GM19324 (cell line): ENCODE results near the gene ADIPOR1.
"Not testable (repeated sequence)": the region's sequence is repeated elsewhere in the genome, so short reads cannot be mapped to it uniquely, and the experiment has no call there.

Experiments
- ATAC-seq: cut with Tn5 transposase; IDR thresholded peaks from one replicate; pipeline ENCODE4 v1.9.1; 2021; ENCODE audit warnings: mild to moderate bottlenecking, moderate library complexity; ENCODE audit not compliant: unreplicated experiment, low FRiP score

Gene ADIPOR1, protein sequence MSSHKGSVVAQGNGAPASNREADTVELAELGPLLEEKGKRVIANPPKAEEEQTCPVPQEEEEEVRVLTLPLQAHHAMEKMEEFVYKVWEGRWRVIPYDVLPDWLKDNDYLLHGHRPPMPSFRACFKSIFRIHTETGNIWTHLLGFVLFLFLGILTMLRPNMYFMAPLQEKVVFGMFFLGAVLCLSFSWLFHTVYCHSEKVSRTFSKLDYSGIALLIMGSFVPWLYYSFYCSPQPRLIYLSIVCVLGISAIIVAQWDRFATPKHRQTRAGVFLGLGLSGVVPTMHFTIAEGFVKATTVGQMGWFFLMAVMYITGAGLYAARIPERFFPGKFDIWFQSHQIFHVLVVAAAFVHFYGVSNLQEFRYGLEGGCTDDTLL

DNA sequence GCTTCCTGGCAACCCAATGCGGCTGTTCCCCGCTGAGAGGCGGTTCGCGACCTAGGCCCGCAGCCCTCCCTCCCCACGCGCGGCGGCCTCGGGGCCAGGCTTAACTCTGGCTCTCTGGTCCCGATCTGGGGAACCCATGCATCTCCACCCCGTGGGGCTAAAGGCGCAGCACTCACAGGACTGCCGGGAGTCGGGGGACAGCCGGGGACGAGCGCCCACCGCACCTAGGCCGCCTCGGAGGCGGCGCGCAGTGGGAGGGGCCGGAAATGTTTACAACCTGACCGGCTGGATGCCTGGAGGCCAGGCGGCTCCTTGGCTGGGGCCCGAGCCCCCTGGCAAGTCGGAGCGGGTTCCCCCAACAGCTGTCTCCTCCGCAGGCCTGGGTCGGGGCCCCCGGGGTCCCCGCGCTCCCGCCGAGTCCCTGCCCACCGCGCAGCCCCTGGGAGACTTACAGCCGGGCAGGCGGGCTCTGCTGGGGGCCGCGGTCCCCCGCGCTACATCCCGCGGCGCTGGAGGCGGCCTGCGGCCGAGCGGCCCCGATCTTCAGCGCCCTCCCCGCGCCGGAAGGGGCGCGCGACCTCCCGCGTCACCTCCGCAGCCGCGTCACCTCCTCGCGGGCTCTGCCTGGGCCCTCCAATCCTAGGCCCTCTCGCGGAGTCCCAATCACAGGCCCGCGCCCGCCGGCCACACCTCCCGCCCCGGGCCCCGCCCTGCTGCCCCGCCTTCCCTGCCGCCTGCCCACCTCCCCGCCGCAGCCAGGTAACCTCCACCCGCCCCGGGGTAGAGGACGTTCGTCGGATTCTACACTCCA, at the start of gene ADIPOR1:
TSS of gene ADIPOR1 (minus strand) at position 580 of the 811 bp plus-strand sequence. CDS start 7,242 bp downstream, outside the sequence.
- peak; percentile 97 for ATAC-seq

DNA sequence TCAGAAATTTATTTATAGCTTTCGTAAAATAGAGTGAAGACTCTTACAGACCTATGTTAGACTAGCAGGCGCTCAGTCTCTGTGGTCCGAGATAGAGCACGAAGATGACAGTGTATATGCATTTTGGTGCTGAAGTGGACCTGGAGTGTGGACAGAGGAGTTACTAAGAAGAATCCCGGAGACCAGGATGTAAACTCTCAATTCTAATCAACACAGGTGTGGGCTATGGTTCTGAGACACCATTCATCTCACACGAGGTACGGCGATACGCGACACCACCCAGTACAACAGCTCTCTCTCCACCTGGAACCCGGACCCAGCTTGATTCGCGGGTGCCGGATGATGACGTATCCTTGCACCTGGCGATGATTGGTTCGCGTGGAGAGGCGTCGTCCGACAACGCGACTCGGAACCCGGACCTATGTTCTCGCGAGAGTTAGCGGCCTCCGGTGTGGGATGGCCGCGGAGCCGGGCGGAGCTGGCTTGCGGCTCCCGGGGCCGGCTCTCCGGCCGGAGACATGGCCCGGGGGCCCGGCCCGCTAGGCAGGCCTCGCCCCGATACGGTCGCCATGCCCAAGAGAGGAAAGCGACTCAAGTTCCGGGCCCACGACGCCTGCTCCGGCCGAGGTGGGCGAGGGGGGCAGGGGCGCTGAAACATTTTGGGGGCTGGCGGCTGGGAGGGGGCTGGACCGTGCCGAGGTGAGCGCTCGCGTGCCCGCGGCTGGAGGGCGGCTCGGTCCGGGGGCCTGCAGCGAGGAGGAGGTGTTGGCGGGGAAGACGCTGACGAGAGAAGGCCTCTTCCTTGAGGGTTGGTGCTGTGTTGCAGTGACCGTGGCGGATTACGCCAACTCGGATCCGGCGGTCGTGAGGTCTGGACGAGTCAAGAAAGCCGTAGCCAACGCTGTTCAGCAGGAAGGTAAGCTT, 49.1 kb upstream of the ADIPOR1 start, which contains the start of gene TMEM183A:
TSS of gene TMEM183A (plus strand) at position 427 of the 924 bp plus-strand sequence. CDS start at position 519, 92 bp downstream.
- peak; percentile 98 for ATAC-seq

DNA sequence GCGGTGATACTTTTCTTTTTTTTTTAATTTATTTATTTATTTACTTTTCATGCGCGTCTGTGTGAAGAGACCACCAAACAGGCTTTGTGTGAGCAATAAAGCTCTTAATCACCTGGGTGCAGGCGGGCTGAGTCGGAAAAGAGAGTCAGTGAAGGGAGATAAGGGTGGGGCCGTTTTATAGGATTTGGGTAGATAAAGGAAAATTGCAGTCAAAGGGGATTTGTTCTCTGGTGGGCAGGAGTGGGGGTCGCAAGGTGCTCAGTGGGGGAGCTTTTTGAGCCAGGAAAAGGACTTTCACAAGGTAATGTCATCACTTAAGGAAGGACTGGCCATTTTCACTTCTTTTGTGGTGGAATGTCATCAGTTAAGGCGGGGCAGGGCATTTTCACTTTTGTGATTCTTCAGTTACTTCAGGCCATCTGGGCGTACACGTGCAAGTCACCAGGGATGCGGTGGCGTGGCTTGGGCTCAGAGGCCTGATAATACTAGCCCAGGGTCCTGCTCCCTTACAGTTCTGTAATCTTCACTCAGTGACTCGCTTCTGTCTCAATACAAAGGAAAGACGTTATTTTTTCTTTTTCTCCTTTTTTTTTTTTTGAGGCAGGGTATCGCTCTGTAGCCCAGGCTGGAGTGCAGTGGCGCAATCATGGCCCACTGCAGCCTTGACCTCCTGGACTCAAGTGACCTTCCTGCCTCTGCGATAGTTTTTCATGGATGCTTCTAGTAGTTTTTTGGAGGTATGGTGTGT, 47.5 kb upstream of the ADIPOR1 start:
- not testable (repeated sequence) for ATAC-seq

DNA sequence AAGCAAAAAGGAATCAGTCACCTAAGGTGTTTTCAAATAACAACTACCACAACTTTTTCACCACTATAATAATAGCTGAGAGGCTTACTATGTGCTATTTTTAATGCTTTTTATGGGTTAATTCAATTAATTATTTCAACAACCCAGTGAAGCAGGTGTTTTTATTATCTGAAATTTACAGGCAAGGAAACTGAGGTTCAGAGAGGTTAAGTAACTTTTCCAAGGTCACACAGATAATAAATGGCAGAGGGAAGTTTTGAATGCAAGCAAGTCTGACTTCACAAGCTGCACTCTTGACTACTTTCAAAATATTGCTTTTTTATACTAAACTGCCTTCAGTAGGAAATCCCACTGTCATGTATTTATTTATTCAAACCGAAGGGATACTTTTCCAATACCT, 44.8 kb upstream of the ADIPOR1 start:
- ATAC-seq: no peak

DNA sequence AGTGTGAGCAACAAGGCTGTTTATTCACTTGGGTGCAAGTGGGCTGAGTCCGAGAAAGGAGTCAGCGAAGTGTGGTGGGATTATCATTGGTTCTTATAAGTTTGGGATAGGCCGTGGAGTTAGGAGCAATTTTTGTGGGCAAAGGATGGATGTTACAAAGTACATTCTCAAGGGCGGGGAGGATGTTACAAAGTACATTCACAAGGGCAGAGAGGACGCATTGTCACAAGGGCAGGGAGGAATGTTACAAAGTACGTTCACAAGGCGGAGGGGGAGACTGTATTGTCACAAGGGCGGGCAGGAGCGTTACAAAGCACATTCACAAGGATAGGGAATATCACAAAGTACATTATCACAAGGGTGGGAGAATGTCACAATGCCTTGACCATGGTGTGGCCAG, 43.9 kb upstream of the ADIPOR1 start:
- ATAC-seq: no peak

DNA sequence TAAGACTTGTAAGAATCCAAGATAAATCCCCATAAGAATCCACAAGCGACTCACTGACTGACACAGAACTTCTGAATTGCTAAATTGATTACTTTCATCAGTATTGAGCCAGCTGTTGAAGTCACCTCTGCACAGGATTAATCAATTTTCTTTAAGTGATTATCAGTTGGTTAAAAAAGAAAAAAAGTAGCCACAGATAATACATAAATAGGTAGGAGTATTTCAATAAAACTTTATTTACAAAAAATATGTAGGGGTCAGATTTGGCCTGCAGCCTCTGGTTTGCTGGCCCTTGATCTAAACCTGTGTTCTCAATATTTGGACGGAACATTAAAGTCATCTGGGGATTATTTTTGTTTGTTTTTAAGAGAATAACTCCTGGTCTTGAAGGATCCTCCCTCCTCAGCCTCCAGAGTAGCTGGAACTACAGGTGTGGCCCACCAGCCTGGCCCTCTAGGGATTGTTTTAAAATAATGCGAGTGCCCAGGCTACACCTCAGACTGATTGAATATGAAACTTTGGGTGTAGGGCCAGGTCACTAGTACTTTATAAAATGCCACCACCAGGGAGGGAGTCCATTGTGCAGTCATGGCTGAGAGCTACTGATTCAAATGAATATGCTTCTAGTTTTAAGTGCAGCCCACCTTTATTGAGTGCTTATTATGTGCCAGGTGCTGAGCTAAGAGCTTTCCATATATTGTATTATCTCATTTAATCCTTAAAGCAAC, 42.3 kb upstream of the ADIPOR1 start:
- no peak for ATAC-seq

DNA sequence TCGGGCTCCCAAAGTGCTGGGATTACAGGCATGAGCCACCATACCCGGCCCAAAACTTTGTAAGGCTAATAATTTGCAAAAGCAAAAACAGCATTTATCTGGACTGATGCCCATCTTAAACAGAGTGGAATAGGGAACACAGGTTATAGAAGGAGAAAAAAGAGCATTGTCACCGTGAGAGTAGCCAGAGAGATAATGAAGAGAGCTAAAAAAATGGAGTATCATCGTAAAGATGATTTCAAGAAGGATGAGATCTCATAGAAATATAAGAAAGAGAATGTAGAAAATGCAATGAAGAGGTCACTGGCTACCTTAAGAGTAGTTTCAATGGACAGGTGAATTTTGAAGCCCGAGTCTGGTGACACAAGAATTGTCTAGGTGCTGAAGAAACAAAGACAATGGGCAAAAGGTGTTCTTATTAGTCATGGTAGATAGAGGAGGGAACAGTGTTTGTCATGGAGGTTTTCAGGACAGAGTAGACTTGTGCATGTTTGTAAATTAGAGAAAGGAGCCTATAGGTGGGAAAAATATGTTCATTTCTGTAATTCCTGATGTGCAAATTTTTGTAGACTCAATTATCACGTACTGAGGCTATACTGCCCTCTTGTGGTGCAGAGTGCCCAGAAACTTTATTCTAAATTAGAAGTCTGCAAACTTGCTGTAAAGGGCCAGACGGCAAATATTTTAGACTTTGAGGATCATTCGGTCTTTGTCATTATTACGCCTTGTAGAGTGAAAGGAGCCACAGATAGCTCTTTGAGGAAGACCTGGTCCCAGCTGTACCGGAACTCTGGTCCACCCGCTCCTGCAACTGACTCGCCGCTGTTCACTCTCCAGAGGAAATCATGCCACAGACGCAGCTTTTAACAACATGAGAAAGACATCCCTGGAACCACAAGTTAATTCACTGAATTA, 41.0 kb upstream of the ADIPOR1 start:
- ATAC-seq: no peak

DNA sequence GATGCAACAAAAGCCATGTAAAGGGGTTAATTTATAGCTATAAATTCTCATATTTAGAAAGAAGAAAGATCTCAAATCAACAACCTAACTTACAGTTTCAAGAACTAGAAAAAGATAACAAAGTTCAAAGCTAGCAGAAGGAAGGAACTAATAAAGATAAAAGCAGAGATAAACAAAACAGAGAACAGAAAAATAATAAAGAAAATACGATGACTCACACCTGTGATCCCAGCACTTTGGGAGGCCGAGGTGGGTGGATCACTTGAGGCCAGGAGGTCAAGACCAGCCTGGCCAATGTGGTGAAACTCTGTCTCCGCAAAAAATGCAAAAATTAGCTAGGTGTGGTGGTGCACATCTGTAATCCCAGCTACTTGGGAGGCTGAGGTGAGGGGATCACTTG, 36.6 kb upstream of the ADIPOR1 start:
- ATAC-seq: no peak

DNA sequence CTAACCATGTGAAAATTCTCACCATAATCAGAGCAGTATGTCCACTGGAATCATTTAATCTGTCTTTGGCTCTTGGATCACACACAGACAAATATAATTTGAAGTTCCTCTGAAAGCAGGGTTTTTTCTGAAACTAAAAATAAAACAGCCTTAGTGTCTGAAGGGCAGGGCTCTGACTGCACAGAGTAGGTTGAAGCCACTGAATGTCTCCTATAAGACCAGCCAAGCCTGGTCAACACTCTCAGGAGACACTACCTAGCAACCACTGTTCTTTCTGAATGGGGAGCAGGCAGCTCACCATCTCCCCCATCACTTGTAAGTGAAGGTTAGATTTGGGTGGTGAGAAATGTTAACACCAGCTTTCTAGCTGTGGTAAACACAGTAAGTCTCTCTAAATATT, 33.0 kb upstream of the ADIPOR1 start:
- ATAC-seq: no peak

DNA sequence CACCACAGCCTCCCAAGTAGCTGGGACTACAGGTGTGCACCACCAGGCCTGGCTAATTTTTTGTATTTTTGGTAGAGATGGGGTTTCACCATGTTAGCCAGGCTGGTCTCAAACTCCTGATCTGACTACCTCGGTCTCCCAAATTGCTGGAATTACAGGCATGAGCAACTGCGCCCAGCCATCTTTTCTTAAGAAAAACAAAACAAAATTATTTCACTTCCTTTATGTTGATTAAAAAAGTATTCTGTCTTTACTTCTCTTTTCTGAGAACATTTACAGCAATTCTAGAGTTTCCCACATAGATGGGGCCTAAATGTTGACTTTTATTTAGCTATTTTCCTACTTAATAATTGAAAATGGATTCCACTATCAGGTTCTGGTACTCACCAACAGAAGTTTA, 31.8 kb upstream of the ADIPOR1 start:
- no peak for ATAC-seq

DNA sequence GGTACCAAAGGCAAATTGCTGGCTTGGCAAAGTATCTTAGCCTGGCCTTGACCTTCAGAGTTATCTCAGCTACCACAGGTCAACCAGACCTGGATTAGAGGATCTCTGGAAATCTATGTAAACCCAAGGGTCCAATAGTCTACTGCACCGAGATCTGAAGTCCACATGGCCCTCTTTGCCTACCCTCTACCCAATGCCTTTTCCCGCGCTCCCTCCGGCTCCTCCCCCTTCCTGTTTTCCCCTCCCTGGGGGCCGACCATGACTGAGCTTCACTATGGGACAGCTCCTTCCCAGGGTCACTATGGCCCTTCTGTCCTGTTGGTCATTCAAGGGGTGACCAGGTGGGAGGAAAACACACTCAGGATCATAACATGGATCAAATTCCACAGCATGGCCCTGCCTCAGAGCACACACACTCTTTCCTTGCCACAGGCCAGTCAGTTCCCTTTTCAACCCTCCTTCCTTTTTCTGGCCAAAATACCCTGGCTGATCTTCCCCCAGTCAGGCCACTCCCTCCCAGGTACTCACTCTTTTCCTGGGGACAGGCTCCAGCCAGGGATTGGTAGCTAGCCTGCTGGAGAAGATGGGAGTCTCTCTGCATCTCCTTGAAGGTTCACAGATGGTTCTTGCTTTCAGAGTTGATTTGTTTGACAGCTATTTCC, 29.9 kb upstream of the ADIPOR1 start:
- ATAC-seq: no peak

DNA sequence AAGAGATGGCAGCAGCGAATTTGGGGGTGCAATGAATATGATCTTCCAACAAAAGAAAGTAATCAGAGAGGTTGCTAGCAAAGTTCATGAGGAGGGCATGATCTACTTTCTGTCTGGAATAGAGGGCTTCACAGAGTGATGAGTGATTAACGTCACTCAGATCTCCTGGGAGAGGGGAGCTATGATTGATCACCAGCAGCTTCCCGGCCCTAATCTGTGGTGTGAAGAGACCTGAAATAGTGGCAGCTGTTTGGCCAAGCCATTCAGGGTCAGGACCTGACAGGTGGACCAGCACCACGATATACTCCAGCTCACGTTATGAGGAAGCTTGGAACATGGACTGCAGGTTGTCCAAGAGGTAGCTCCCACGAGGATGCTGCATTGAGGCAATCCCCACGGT, 29.1 kb upstream of the ADIPOR1 start:
- no peak for ATAC-seq

DNA sequence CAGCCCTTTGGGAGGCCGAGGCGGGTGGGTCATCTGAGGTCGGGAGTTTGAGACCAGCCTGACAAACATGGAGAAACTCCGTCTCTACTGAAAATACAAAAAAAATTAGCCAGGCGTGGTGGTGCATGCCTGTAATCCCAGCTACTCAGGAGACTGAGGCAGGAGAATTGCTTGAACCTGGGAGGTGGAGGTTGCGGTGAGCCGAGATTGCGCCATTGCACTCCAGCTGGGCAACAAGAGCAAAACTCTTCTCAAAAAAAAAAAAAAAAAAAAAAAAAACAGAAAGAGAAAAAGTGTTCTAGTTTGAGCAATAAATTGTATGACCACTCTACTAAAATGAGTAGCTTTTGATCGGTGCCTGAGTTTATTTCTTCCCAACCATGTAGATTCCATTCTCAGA, 28.0 kb upstream of the ADIPOR1 start:
- not testable (repeated sequence) for ATAC-seq

DNA sequence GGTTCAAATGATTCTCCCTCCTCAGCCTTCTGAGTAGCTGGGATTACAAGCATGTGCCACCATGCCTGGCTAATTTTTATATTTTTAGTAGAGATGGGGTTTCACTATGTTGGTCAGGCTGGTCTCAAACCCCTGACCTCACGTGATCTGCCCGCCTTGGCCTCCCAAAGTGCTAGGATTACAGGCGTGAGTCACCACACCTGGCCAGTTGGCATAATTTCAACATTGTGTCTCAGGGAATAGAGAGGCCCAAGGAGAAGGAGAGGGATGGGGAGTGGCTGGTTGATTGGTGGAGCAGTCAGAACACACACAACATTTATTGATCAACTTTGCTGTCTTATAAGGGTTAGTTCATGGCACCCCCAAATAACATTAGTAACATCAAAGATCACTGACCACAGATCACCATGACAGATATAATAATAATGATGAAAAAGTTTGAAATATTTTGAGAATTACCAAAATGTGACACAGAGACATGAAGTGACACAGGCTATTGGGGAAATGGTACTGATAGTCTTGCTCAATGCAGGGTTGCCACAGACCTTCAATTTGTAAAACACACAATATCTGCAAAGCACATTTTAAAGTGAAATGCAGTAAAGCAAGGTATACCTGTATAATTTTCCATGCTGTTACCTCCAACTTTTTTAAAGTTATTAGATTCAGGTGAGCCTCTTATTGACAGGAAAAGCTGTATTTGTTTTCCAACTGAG, 24.8 kb upstream of the ADIPOR1 start:
- ATAC-seq: no peak

DNA sequence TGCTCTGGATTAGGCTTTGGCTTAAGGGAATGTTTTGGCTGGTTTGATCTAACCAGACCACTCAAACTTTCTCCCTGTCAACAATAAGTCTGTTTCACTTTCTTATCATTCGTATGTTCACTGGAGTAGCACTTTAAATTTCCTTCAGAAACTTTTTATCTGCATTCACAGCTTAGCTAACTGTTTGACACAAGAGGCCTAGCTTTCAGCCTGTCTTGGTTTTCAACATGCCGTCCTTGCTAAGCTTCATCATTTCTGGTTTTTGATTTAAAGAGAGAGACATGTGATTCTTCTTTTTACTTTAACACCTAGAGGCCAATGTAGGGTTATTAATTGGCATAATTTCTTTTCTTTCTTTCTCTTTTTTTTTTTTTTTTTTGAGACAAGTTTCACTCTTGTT, 23.8 kb upstream of the ADIPOR1 start:
- ATAC-seq: no peak

DNA sequence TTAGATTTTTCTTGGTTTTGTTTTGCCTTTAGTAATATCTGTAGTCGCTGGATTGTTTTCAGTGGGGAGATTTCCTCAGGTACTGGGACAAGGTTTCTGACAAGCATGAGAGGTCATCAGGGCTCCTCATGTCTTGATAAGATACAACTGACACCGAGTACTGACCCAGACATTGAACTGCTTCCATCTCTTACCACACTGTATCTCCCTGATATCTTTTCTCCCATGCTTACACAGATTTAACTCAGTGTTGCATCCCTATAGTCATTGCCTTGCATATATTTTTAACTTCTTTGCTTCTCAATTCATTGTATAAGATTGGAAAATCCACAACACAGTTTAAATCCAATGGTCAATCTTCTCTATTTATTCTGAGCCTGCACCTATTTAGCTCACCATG, 21.3 kb upstream of the ADIPOR1 start:
- no peak for ATAC-seq

DNA sequence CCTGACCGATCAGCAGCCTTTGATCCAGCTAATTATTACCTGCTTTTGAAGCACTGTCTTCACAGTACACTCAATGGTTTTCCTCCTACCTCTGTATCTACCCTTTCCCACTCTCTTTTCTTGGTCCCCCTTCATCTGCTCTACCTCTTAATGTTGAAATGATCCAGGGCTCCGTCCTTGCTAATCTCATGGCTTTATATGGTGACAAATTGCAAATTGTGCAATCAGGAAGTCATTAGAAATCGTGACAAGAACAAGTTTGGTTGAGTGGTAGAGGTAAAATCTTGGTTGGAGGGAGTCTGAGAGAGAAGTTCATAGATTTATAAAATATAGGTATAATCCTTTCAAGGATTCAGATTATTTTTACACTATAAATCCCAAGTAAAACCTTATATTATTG, 18.5 kb upstream of the ADIPOR1 start:
- ATAC-seq: no peak
